H1 (cell line): ENCODE data around the gene ZCCHC3. TPM values are rescaled to one million over a fixed set of nuclear protein-coding genes. Genes with fewer than 3 reads are reported as not detected.
A peak's percentile ranks its signal among the peaks of the same experiment; 100 is the strongest.

Experiments
- BACH1 ChIP-seq: IDR thresholded peaks from 2 replicates; pipeline ENCODE4 v1.6.1; 2012; ENCODE audit warnings: low read length, improper control_type of control experiment
- BCL11A ChIP-seq, 2 experiments: IDR thresholded peaks; one replicate each; pipeline ENCODE4 v1.6.1; 2011; ENCODE audit warnings: low read depth in 2 of 2, low read length in 2 of 2, mild to moderate bottlenecking in 2 of 2
- BRCA1 ChIP-seq: IDR thresholded peaks from 2 replicates; pipeline ENCODE4 v1.6.1; 2012; ENCODE audit warnings: low read depth, low read length, improper control_type of control experiment
- CBX8 ChIP-seq: fragments of 300-800, 300-1000 bp; sonication (generic); IDR thresholded peaks from 2 replicates; pipeline ENCODE4 v1.7.1; 2016; ENCODE audit warnings: low read depth, low read length, borderline replicate concordance
- CEBPB ChIP-seq: IDR thresholded peaks from 2 replicates; pipeline ENCODE4 v1.6.1; 2012; ENCODE audit warnings: low read depth, low read length
- CTBP2 ChIP-seq: IDR thresholded peaks from 2 replicates; pipeline ENCODE4 v1.7.0; 2011; ENCODE audit warnings: borderline replicate concordance, mild to moderate bottlenecking, moderate library complexity, mixed read lengths, low read length; ENCODE audit not compliant: insufficient read depth, insufficient read length
- EGR1 ChIP-seq: IDR thresholded peaks from 2 replicates; pipeline ENCODE4 v1.6.1; 2011; ENCODE audit warnings: low read depth, low read length, borderline replicate concordance
- HDAC6 ChIP-seq: IDR thresholded peaks from one replicate; pipeline ENCODE4 v1.7.1; 2012; ENCODE audit warnings: low read depth, mild to moderate bottlenecking, inconsistent platforms, low read length, moderate library complexity
- MAX ChIP-seq: IDR thresholded peaks from 2 replicates; pipeline ENCODE4 v1.6.1; 2012; ENCODE audit warnings: inconsistent platforms
- PHF8 ChIP-seq: fragments of 200-600 bp; sonication (generic); conservative IDR thresholded peaks from 2 replicates; pipeline ENCODE4 v1.7.1; 2012; ENCODE audit warnings: low read depth, mild to moderate bottlenecking, inconsistent platforms, low read length, moderate library complexity
- POLR2A ChIP-seq, 2 experiments: IDR thresholded peaks; 1 replicate in 1 of 2; 2 replicates in 1 of 2; pipeline ENCODE4 v1.6.1; 2011; ENCODE audit warnings: low read depth in 2 of 2, low read length in 2 of 2, mild to moderate bottlenecking in 2 of 2; ENCODE audit errors: control extremely low read depth in 1 of 2
- RAD21 ChIP-seq, 2 experiments: IDR thresholded peaks in 1 of 2; conservative IDR thresholded peaks in 1 of 2; 2 replicates each; pipeline ENCODE4 v1.6.1; 2011; ENCODE audit warnings: low read depth in 2 of 2, low read length in 2 of 2, improper control_type of control experiment in 1 of 2, inconsistent platforms in 1 of 2, mild to moderate bottlenecking in 1 of 2, moderate library complexity in 1 of 2
- RFX5 ChIP-seq: IDR thresholded peaks from 2 replicates; pipeline ENCODE4 v1.6.1; 2011; ENCODE audit warnings: low read depth, low read length, improper control_type of control experiment, borderline replicate concordance
- RNF2 ChIP-seq: fragments of 200-900, 300-1000 bp; sonication (generic); IDR thresholded peaks from 2 replicates; pipeline ENCODE4 v1.7.1; 2016; ENCODE audit warnings: borderline replicate concordance, low read depth, mild to moderate bottlenecking, antibody characterized with exemption, low read length; ENCODE audit not compliant: poor library complexity, severe bottlenecking; ENCODE audit errors: missing control alignments
- SAP30 ChIP-seq: fragments of 300-600 bp; sonication (generic); IDR thresholded peaks from 2 replicates; pipeline ENCODE4 v1.7.1; 2012; ENCODE audit warnings: low read length, moderate library complexity, mild to moderate bottlenecking, inconsistent platforms; ENCODE audit not compliant: insufficient read depth, insufficient replicate concordance
- SIN3A ChIP-seq, 2 experiments: IDR thresholded peaks in 1 of 2; conservative IDR thresholded peaks in 1 of 2; 2 replicates each; pipeline ENCODE4 v1.6.1; 2011 to 2012; ENCODE audit warnings: low read length in 2 of 2, improper control_type of control experiment in 1 of 2, low read depth in 1 of 2, mild to moderate bottlenecking in 1 of 2
- SIRT6 ChIP-seq: IDR thresholded peaks from one replicate; pipeline ENCODE4 v1.7.1; 2012; ENCODE audit warnings: low read length, inconsistent platforms
- SP1 ChIP-seq: IDR thresholded peaks from 2 replicates; pipeline ENCODE4 v1.6.1; 2011; ENCODE audit warnings: low read depth, low read length
- SP2 ChIP-seq: IDR thresholded peaks from 2 replicates; pipeline ENCODE4 v1.6.1; 2012; ENCODE audit warnings: mild to moderate bottlenecking, low read length, inconsistent platforms
- SP4 ChIP-seq: IDR thresholded peaks from 2 replicates; pipeline ENCODE4 v1.6.1; 2012; ENCODE audit warnings: low read length, inconsistent platforms
- SRF ChIP-seq: IDR thresholded peaks from 2 replicates; pipeline ENCODE4 v1.6.1; 2011; ENCODE audit warnings: mild to moderate bottlenecking, low read depth, low read length, moderate library complexity
- SUZ12 ChIP-seq: fragments of 200-600 bp; sonication (generic); IDR thresholded peaks from 2 replicates; pipeline ENCODE4 v1.6.1; 2012; ENCODE audit warnings: mild to moderate bottlenecking, inconsistent platforms, low read length, moderate library complexity, mixed read lengths
- TEAD4 ChIP-seq: IDR thresholded peaks from 2 replicates; pipeline ENCODE4 v1.6.1; 2012; ENCODE audit warnings: low read depth, low read length, inconsistent platforms, mixed read lengths
- YY1 ChIP-seq: IDR thresholded peaks from 2 replicates; pipeline ENCODE4 v1.6.1; 2011; ENCODE audit warnings: low read depth, mild to moderate bottlenecking, low read length
- polyA plus RNA-seq, 7 experiments: library from polyadenylated mRNA; depleted of rRNA in 3 of 7; stranded (reverse) in 5 of 7; unstranded in 2 of 7; fragments of >200 nt in 5 of 7; fragments of 200-250 nt in 2 of 7; gene quantifications; 1 replicate in 5 of 7; 2 replicates in 1 of 7; 4 replicates in 1 of 7; pipeline versions ENCODE4 v1.2.1 to v1.2.3, GENCODE V29; 2011 to 2013; ENCODE audit warnings: missing spikeins in 2 of 7, mixed read lengths in 2 of 7
- total RNA-seq: library from RNA; stranded (reverse); fragmentation: NEBNext Ultra II Directional; extraction: Animal tissue kit (Norgen Biotek cat#: 25700); gene quantifications from 2 replicates; pipeline ENCODE4 v1.2.1, GENCODE V29; 2021

Gene ZCCHC3
- total and polyA plus RNA-seq, 2 of the 8 experiments (the other 6 are each of a cell fraction or from before 2014, with no cell fraction given) = 33.7 to 52.4 TPM

- peak in 1 of 2 experiments; percentile 36; a peak in 2 of 4 replicates for TF ChIP-seq RAD21 (IDR thresholded peaks at IDR 0.05 in 1 of 2, conservative IDR thresholded peaks at IDR 0.05 in 1 of 2; ENCODE audit: low read depth in 2 of 2, low read length in 2 of 2)
- TF ChIP-seq TEAD4 = no peak
- no peak for TF ChIP-seq CBX8
- TF ChIP-seq SP2 = no peak
- TF ChIP-seq CTBP2 = no peak
- TF ChIP-seq BCL11A (IDR thresholded peaks at IDR 0.05; ENCODE audit: low read depth in 2 of 2, low read length in 2 of 2) = no peak
- 0 out of 2 replicates have a peak, but pooled peaks have one; percentile 55 for TF ChIP-seq RFX5
- TF ChIP-seq SIN3A (conservative IDR thresholded peaks at IDR 0.05 in 1 of 2, IDR thresholded peaks at IDR 0.05 in 1 of 2; ENCODE audit: low read depth in 1 of 2, low read length in 2 of 2) = peak in 1 of 2 experiments; percentile 75; a peak in 1 of 4 replicates
- no peak for TF ChIP-seq BRCA1
- no peak for TF ChIP-seq HDAC6
- no peak for TF ChIP-seq SIRT6
- 0 out of 2 replicates have a peak, but pooled peaks have one; percentile 12 for TF ChIP-seq SRF
- peak; percentile 71 to 77; a peak in 2 of 3 replicates for TF ChIP-seq POLR2A (IDR thresholded peaks at IDR 0.05; ENCODE audit: control extremely low read depth in 1 of 2, low read depth in 2 of 2, low read length in 2 of 2)
- TF ChIP-seq PHF8 = peak; percentile 91
- peak; percentile 90 for TF ChIP-seq CEBPB
- peak; percentile 91 for TF ChIP-seq MAX
- TF ChIP-seq YY1 = peak; percentile 94
- no peak for TF ChIP-seq SP4
- TF ChIP-seq SAP30 = no peak
- no peak for TF ChIP-seq RNF2
- peak; percentile 22; the same call in 1 of the 2 replicates for TF ChIP-seq BACH1
- TF ChIP-seq SUZ12 = no peak
- 0 out of 2 replicates have a peak, but pooled peaks have one; percentile 76 for TF ChIP-seq SP1
- peak; percentile 46; the same call in 1 of the 2 replicates for TF ChIP-seq EGR1
These were observed at the start of gene ZCCHC3 (continued) for GRCh38 chr20:297098-297924.
